ENCODE results near the gene ST8SIA6. TPM values are rescaled to one million over a fixed set of nuclear protein-coding genes. Genes with fewer than 3 reads are reported as not detected.
"Not testable (repeated sequence)": the region's sequence is repeated elsewhere in the genome, so short reads cannot be mapped to it uniquely, and the experiment has no call there.

The ST8SIA6 gene
- total and polyA plus RNA-seq, 5 donors from 2014 or later = 5.6 to 10.8 (median 9.0) TPM

GRCh38 chr10:17330501-17330900 lies 123.9 kb downstream of the ST8SIA6 start:
- Mint-ChIP-seq H3K27me3 (no peaks in the 10 kb centered on the region), H3K4me3 (no peak overlapping the region), H3K36me3 (no peaks in the 10 kb centered on the region), H3K9me3 (no peaks in the 10 kb centered on the region), H3K4me1 (peaks cover 0 to 2% (median 0%) of the 10 kb centered on the region in 4 donors), H3K27ac (no peak overlapping the region)
- no peaks in the 10 kb centered on the region for H3K36me3 ChIP-seq (ENCODE audit: control insufficient read depth, insufficient read depth, low read length)
- H3K9me3 ChIP-seq (ENCODE audit: control insufficient read depth in 2 of 2, low read length in 2 of 2) = no peaks in the 10 kb centered on the region
- H3K27me3 ChIP-seq (ENCODE audit: control insufficient read depth, insufficient read depth, low read length) = no peaks in the 10 kb centered on the region
- no peak overlapping the region for H3K27ac ChIP-seq (ENCODE audit: insufficient read depth, low read length, poor library complexity, severe bottlenecking)
- H3K4me1 ChIP-seq (ENCODE audit: control insufficient read depth, insufficient read depth, low read length, poor library complexity, severe bottlenecking) = no peaks in the 10 kb centered on the region
- no peak overlapping the region for H3K4me3 ChIP-seq (ENCODE audit: low read depth, low read length)
- ATAC-seq (ENCODE audit: low read depth in 2 of 2) = no peak
- no peak for DNase-seq

GRCh38 chr10:17326377-17326776 lies 128.0 kb downstream of the ST8SIA6 start:
- no peak for DNase-seq

GRCh38 chr10:17321957-17322356 lies 132.4 kb downstream of the ST8SIA6 start:
- H3K9me3 ChIP-seq (ENCODE audit: control insufficient read depth in 2 of 2, low read length in 2 of 2); H3K27ac ChIP-seq (ENCODE audit: insufficient read depth, low read length, poor library complexity, severe bottlenecking); H3K4me3 ChIP-seq (ENCODE audit: low read depth, low read length); H3K36me3 ChIP-seq (ENCODE audit: control insufficient read depth, insufficient read depth, low read length); DNase-seq; H3K27ac Mint-ChIP-seq; ATAC-seq (ENCODE audit: low read depth in 2 of 2); H3K9me3 Mint-ChIP-seq; H3K27me3 ChIP-seq (ENCODE audit: control insufficient read depth, insufficient read depth, low read length); H3K27me3 Mint-ChIP-seq; H3K36me3 Mint-ChIP-seq; H3K4me3 Mint-ChIP-seq; H3K4me1 ChIP-seq (ENCODE audit: control insufficient read depth, insufficient read depth, low read length, poor library complexity, severe bottlenecking); H3K4me1 Mint-ChIP-seq: not testable (repeated sequence)

More at GRCh38 chr10:17326377-17326776, 128.0 kb downstream of the ST8SIA6 start:
- no peaks in the 10 kb centered on the region for H3K27me3 Mint-ChIP-seq
- H3K9me3 ChIP-seq (ENCODE audit: control insufficient read depth in 2 of 2, low read length in 2 of 2) = no peaks in the 10 kb centered on the region
- H3K4me3 ChIP-seq (ENCODE audit: low read depth, low read length) = no peak overlapping the region
- peaks cover 0 to 2% (median 0%) of the 10 kb centered on the region in 4 donors for H3K4me1 Mint-ChIP-seq
- H3K27me3 ChIP-seq (ENCODE audit: control insufficient read depth, insufficient read depth, low read length) = no peaks in the 10 kb centered on the region
- H3K36me3 ChIP-seq (ENCODE audit: control insufficient read depth, insufficient read depth, low read length) = no peaks in the 10 kb centered on the region
- no peak overlapping the region for H3K4me3 Mint-ChIP-seq
- no peak overlapping the region for H3K27ac ChIP-seq (ENCODE audit: insufficient read depth, low read length, poor library complexity, severe bottlenecking)
- H3K36me3 Mint-ChIP-seq = peaks cover 3% of the 10 kb centered on the region
- no peak overlapping the region for H3K27ac Mint-ChIP-seq
- H3K9me3 Mint-ChIP-seq = no peaks in the 10 kb centered on the region
- ATAC-seq (ENCODE audit: low read depth in 2 of 2) = no peak
- no peaks in the 10 kb centered on the region for H3K4me1 ChIP-seq (ENCODE audit: control insufficient read depth, insufficient read depth, low read length, poor library complexity, severe bottlenecking)

- Histone ChIP-seq H3K27me3 (ENCODE audit: control insufficient read depth, insufficient read depth, low read length) (peaks cover 2% of the 10 kb centered on the region), H3K4me3 (ENCODE audit: low read depth, low read length) (no peak overlapping the region), H3K36me3 (ENCODE audit: control insufficient read depth, insufficient read depth, low read length) (peaks cover 4% of the 10 kb centered on the region), H3K4me1 (ENCODE audit: control insufficient read depth, insufficient read depth, low read length, poor library complexity, severe bottlenecking) (no peaks in the 10 kb centered on the region), H3K27ac (ENCODE audit: insufficient read depth, low read length, poor library complexity, severe bottlenecking) (no peak overlapping the region), H3K9me3 (ENCODE audit: control insufficient read depth in 2 of 2, low read length in 2 of 2) (no peaks in the 10 kb centered on the region)
- H3K27ac Mint-ChIP-seq = no peak overlapping the region
- ATAC-seq (ENCODE audit: low read depth in 2 of 2) (no peak), DNase-seq (no peak)
- no peaks in the 10 kb centered on the region for H3K9me3 Mint-ChIP-seq
- H3K36me3 Mint-ChIP-seq = no peaks in the 10 kb centered on the region
- H3K4me1 Mint-ChIP-seq = no peaks in the 10 kb centered on the region
- no peak overlapping the region for H3K4me3 Mint-ChIP-seq
- H3K27me3 Mint-ChIP-seq = peaks cover 4% of the 10 kb centered on the region
These were observed 137.8 kb downstream of the ST8SIA6 start for GRCh38 chr10:17316488-17317170.

- Histone ChIP-seq H3K36me3 (ENCODE audit: control insufficient read depth, insufficient read depth, low read length) (no peaks in the 10 kb centered on the region), H3K9me3 (ENCODE audit: control insufficient read depth in 2 of 2, low read length in 2 of 2) (no peaks in the 10 kb centered on the region), H3K27me3 (ENCODE audit: control insufficient read depth, insufficient read depth, low read length) (peaks cover 7% of the 10 kb centered on the region), H3K4me3 (ENCODE audit: low read depth, low read length) (no peak overlapping the region), H3K4me1 (ENCODE audit: control insufficient read depth, insufficient read depth, low read length, poor library complexity, severe bottlenecking) (no peaks in the 10 kb centered on the region), H3K27ac (ENCODE audit: insufficient read depth, low read length, poor library complexity, severe bottlenecking) (no peak overlapping the region)
- no peaks in the 10 kb centered on the region for H3K4me1 Mint-ChIP-seq
- ATAC-seq (ENCODE audit: low read depth in 2 of 2) (no peak), DNase-seq (no peak)
- no peak overlapping the region for H3K27ac Mint-ChIP-seq
- H3K4me3 Mint-ChIP-seq = no peak overlapping the region
- H3K36me3 Mint-ChIP-seq = no peaks in the 10 kb centered on the region
- peaks cover 17% of the 10 kb centered on the region for H3K27me3 Mint-ChIP-seq
- peaks cover 0 to 2% (median 0%) of the 10 kb centered on the region in 7 donors for H3K9me3 Mint-ChIP-seq
These were observed 145.0 kb downstream of the ST8SIA6 start for GRCh38 chr10:17309435-17309834.

GRCh38 chr10:17307123-17307522 lies 147.3 kb downstream of the ST8SIA6 start:
- Histone ChIP-seq H3K4me3 (ENCODE audit: low read depth, low read length) (no peak overlapping the region), H3K27me3 (ENCODE audit: control insufficient read depth, insufficient read depth, low read length) (peaks cover 4% of the 10 kb centered on the region), H3K36me3 (ENCODE audit: control insufficient read depth, insufficient read depth, low read length) (no peaks in the 10 kb centered on the region), H3K27ac (ENCODE audit: insufficient read depth, low read length, poor library complexity, severe bottlenecking) (no peak overlapping the region), H3K4me1 (ENCODE audit: control insufficient read depth, insufficient read depth, low read length, poor library complexity, severe bottlenecking) (no peaks in the 10 kb centered on the region), H3K9me3 (ENCODE audit: control insufficient read depth in 2 of 2, low read length in 2 of 2) (no peaks in the 10 kb centered on the region)
- Mint-ChIP-seq H3K4me3 (no peak overlapping the region), H3K9me3 (peaks cover 0 to 2% (median 0%) of the 10 kb centered on the region in 7 donors), H3K36me3 (no peaks in the 10 kb centered on the region), H3K4me1 (no peaks in the 10 kb centered on the region), H3K27ac (no peak overlapping the region), H3K27me3 (peaks cover 15% of the 10 kb centered on the region)
- DNase-seq (no peak), ATAC-seq (ENCODE audit: low read depth in 2 of 2) (no peak)

GRCh38 chr10:17292375-17292774 lies 162.0 kb downstream of the ST8SIA6 start:
- H3K36me3 ChIP-seq (ENCODE audit: control insufficient read depth, insufficient read depth, low read length) = no peaks in the 10 kb centered on the region
- ATAC-seq (ENCODE audit: low read depth in 2 of 2) (no peak), DNase-seq (no peak)
- Mint-ChIP-seq H3K27me3 (peaks cover 33% of the 10 kb centered on the region), H3K4me1 (peaks cover 0 to 7% (median 5%) of the 10 kb centered on the region in 4 donors), H3K4me3 (no peak overlapping the region), H3K27ac (no peak overlapping the region), H3K9me3 (no peaks in the 10 kb centered on the region), H3K36me3 (no peaks in the 10 kb centered on the region)
- H3K4me1 ChIP-seq (ENCODE audit: control insufficient read depth, insufficient read depth, low read length, poor library complexity, severe bottlenecking) = no peaks in the 10 kb centered on the region
- no peaks in the 10 kb centered on the region for H3K9me3 ChIP-seq (ENCODE audit: control insufficient read depth in 2 of 2, low read length in 2 of 2)
- no peak overlapping the region for H3K27ac ChIP-seq (ENCODE audit: insufficient read depth, low read length, poor library complexity, severe bottlenecking)
- peaks cover 9% of the 10 kb centered on the region for H3K27me3 ChIP-seq (ENCODE audit: control insufficient read depth, insufficient read depth, low read length)
- H3K4me3 ChIP-seq (ENCODE audit: low read depth, low read length) = no peak overlapping the region

- Mint-ChIP-seq H3K27ac (no peak overlapping the region), H3K9me3 (peaks cover 0 to 1% (median 0%) of the 10 kb centered on the region in 7 donors), H3K27me3 (peaks cover 41% of the 10 kb centered on the region), H3K36me3 (no peaks in the 10 kb centered on the region), H3K4me1 (peaks cover 0 to 7% (median 5%) of the 10 kb centered on the region in 4 donors), H3K4me3 (no peak overlapping the region)
- H3K27ac ChIP-seq (ENCODE audit: insufficient read depth, low read length, poor library complexity, severe bottlenecking) = no peak overlapping the region
- ATAC-seq (ENCODE audit: low read depth in 2 of 2) (peak; percentile 56 to 57), DNase-seq (peak in 2 of 3 donors; percentile 26 to 58)
- H3K4me3 ChIP-seq (ENCODE audit: low read depth, low read length) = no peak overlapping the region
- H3K36me3 ChIP-seq (ENCODE audit: control insufficient read depth, insufficient read depth, low read length) = no peaks in the 10 kb centered on the region
- H3K9me3 ChIP-seq (ENCODE audit: control insufficient read depth in 2 of 2, low read length in 2 of 2) = no peaks in the 10 kb centered on the region
- H3K27me3 ChIP-seq (ENCODE audit: control insufficient read depth, insufficient read depth, low read length) = peaks cover 9% of the 10 kb centered on the region
- H3K4me1 ChIP-seq (ENCODE audit: control insufficient read depth, insufficient read depth, low read length, poor library complexity, severe bottlenecking) = no peaks in the 10 kb centered on the region
These were observed 164.2 kb downstream of the ST8SIA6 start for GRCh38 chr10:17290226-17290625.
